Loucy (cell line): ENCODE data around the gene ZFYVE21.

Experiments used
- CTCF ChIP-seq: fragments of 200-600 bp; sonication (generic); conservative IDR thresholded peaks from 2 replicates; pipeline ENCODE4 v1.5.1; 2014; ENCODE audit warnings: mild to moderate bottlenecking, antibody characterized with exemption, low read length
- EZH2phosphoT487 ChIP-seq: fragments of 200-600 bp; IDR thresholded peaks from 2 replicates; pipeline ENCODE4 v1.6.1; 2018; ENCODE audit warnings: antibody characterized with exemption, mild to moderate bottlenecking, moderate library complexity, borderline replicate concordance

- TF ChIP-seq CTCF (no peak), EZH2phosphoT487 (no peak)
These were observed 18.0 kb downstream of the ZFYVE21 start for GRCh38 chr14:103733651-103734050.
